Fibroblast of mammary gland (primary cell): Measurements from ENCODE around the gene NAPSA.

Experiments
- DNase-seq: peaks from one replicate; pipeline ENCODE4 v3.0.0-alpha.2; 2010; ENCODE audit warnings: low read depth
- H3K4me3 ChIP-seq: 2 replicates; pipeline ENCODE4 v1.5.1; 2011; ENCODE audit warnings: low read depth, mild to moderate bottlenecking, low read length, moderate library complexity; ENCODE audit not compliant: control insufficient read depth
- TF ChIP-seq, protein P1 (sequence below): conservative IDR thresholded peaks from 2 replicates; pipeline ENCODE4 v1.5.1; 2011; ENCODE audit warnings: low read depth, low read length, inconsistent platforms; ENCODE audit not compliant: control insufficient read depth, insufficient read depth

Gene NAPSA

DNA sequence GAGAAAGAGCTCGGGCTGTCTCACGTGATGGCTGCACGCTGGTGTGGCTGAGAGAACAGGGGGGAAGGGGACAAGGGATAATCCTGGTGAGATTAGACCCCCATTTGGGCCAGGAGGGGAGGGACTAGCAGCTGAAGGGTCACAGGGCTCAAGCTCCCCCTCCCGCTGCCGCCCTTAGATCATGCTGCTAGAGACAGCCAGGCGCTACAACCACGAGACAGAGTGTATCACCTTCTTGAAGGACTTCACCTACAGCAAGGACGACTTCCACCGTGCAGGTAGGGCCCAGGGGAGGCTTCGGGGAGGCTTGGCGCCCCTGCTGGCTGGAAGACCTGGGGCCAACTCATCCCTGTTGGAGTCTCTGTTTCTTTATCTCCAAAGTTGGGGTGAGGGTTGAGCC, 14.2 kb upstream of the NAPSA start:
- TF ChIP-seq, protein P1, sequence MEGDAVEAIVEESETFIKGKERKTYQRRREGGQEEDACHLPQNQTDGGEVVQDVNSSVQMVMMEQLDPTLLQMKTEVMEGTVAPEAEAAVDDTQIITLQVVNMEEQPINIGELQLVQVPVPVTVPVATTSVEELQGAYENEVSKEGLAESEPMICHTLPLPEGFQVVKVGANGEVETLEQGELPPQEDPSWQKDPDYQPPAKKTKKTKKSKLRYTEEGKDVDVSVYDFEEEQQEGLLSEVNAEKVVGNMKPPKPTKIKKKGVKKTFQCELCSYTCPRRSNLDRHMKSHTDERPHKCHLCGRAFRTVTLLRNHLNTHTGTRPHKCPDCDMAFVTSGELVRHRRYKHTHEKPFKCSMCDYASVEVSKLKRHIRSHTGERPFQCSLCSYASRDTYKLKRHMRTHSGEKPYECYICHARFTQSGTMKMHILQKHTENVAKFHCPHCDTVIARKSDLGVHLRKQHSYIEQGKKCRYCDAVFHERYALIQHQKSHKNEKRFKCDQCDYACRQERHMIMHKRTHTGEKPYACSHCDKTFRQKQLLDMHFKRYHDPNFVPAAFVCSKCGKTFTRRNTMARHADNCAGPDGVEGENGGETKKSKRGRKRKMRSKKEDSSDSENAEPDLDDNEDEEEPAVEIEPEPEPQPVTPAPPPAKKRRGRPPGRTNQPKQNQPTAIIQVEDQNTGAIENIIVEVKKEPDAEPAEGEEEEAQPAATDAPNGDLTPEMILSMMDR: no peak
- no peak overlapping the region for H3K4me3 ChIP-seq
- DNase-seq: no peak

DNA sequence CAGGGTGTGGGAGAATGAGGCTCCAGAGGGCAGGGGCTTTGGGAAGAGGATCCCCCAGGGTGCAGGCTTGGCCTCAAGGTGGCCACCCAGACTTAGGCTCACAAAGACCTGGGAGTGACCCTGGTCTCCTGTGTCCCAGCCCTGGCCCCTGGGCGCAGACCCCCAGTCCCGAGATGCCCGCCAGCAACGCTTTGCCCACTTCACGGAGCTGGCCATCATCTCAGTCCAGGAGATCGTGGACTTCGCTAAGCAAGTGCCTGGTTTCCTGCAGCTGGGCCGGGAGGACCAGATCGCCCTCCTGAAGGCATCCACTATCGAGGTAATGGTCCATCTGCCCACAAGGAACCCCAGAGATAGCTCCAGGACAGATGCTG, 13.4 kb upstream of the NAPSA start:
- no peak overlapping the region for H3K4me3 ChIP-seq
- TF ChIP-seq, protein P1: no peak
- no peak for DNase-seq

DNA sequence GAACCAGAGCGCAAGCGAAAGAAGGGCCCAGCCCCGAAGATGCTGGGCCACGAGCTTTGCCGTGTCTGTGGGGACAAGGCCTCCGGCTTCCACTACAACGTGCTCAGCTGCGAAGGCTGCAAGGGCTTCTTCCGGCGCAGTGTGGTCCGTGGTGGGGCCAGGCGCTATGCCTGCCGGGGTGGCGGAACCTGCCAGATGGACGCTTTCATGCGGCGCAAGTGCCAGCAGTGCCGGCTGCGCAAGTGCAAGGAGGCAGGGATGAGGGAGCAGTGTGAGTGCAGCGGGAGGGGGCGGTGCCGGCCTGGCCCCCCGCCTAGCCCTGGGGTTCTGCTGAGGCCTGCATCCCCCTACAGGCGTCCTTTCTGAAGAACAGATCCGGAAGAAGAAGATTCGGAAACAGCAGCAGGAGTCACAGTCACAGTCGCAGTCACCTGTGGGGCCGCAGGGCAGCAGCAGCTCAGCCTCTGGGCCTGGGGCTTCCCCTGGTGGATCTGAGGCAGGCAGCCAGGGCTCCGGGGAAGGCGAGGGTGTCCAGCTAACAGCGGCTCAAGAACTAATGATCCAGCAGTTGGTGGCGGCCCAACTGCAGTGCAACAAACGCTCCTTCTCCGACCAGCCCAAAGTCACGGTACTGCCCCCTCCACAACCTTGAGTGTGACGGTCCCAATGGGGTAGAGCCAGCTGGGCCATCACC, 12.9 kb upstream of the NAPSA start:
- DNase-seq: no peak
- no peak overlapping the region for H3K4me3 ChIP-seq
- TF ChIP-seq, protein P1: no peak

DNA sequence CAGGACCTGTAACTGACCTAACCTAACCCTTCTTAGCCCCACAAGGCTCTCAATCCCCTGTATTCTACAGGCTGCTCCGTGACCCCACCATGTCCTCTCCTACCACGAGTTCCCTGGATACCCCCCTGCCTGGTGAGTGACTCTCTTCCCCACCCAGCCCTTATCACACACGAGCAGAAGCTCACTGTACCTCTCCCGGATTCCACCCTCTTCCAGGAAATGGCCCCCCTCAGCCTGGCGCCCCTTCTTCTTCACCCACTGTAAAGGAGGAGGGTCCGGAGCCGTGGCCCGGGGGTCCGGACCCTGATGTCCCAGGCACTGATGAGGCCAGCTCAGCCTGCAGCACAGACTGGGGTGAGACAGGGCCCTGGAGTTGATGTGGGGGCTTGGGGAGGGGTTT, 12.1 kb upstream of the NAPSA start:
- TF ChIP-seq, protein P1: no peak
- H3K4me3 ChIP-seq: no peak overlapping the region
- DNase-seq: no peak

DNA sequence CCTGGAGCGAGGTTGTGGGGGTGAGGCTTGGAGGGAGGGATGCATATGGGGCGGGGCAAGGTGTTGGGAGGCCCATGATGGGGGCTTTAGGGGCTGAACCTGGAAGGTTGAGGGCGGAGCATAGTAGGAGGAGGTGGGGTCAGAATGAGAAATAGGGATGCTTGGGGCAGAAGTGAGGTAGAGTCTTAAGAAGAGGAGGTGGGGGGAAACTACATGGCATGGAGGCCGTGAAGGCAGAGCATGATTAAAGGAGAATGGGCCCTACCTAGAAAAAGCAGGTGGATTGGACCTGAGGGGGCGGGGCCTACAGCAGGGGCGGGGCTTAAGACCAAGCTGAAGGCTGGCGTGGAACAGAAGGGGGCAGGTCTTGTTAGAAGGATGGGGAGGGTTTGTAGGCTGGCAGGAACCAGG, 11.6 kb upstream of the NAPSA start:
- TF ChIP-seq, protein P1: no peak
- DNase-seq: peak; percentile 17
- H3K4me3 ChIP-seq: peak overlapping the region; percentile 17

DNA sequence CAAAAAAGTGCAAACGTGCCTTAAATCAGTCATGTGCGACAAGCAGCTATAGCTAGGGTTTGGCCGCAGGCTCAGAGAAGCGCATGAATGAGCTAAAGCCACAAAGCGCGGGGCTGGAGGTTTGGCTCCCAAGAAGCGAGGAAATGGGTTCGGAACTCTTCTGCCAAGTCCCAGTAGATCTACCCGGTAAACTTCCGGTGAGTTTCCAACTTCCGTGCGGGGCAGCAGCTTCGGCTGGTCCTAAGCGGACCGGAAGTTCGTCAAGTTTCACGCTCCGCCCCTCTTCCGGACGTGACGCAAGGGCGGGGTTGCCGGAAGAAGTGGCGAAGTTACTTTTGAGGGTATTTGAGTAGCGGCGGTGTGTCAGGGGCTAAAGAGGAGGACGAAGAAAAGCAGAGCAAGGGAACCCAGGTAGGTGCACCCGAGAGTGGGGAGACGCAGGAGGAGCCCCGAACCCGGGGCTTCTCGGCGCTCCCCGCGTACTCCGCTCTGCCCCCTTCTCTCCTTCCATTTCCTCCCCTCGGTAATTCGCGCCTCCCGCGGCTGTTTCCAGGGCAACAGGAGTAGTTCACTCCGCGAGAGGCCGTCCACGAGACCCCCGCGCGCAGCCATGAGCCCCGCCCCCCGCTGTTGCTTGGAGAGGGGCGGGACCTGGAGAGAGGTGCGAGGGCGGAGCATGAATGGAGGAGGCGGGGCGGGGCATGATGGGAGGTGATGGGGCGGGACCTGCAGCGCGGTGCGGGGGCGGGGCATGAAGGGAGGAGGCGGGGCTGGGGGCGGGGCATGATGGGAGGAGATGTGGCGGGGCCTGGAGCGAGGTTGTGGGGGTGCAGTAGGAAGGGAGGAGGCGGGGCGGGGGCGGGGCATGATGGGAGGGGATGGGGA, 11.0 kb upstream of the NAPSA start, which contains the start of gene NR1H2:
Gene NR1H2 (plus strand): TSS at position 292 of the 885 bp plus-strand sequence. CDS start 1,149 bp downstream, outside the sequence.
- TF ChIP-seq, protein P1: no peak
- peak; percentile 98 for DNase-seq
- H3K4me3 ChIP-seq: peak within 1 kb of the TSS; percentile 90
